Stimulated activated CD4-positive, alpha-beta T cell treated with anti-CD3 and anti-CD28 coated beads, Interleukin-1b, Interleukin-23, amount 100 ng/mL, for 1 hour (primary cell): ENCODE data around the gene NT5C1A.

Experiments
- DNase-seq, 2 donors: peaks; one replicate each; pipeline ENCODE4 v3.0.0-alpha.2; 2020; ENCODE audit warnings: low read depth in 2 of 2

The NT5C1A gene

GRCh38 chr1:39637361-39637760 is 34.5 kb downstream of the NT5C1A start:
- no peak for DNase-seq

- DNase-seq: no peak
Measured at GRCh38 chr1:39635871-39636210, 36.1 kb downstream of the NT5C1A start.

GRCh38 chr1:39635205-39635870 is 36.6 kb downstream of the NT5C1A start:
- no peak for DNase-seq

- DNase-seq: no peak
Measured at GRCh38 chr1:39633422-39633821, 38.5 kb downstream of the NT5C1A start.

GRCh38 chr1:39632682-39633417 is 39.1 kb downstream of the NT5C1A start:
- DNase-seq: no peak

GRCh38 chr1:39632323-39632681 is 39.6 kb downstream of the NT5C1A start:
- no peak for DNase-seq

- no peak for DNase-seq
Measured at GRCh38 chr1:39631361-39632322, 40.3 kb downstream of the NT5C1A start.

GRCh38 chr1:39628807-39629350 is 43.0 kb downstream of the NT5C1A start:
- DNase-seq: no peak

- DNase-seq: no peak
Measured at GRCh38 chr1:39626646-39627045, 45.3 kb downstream of the NT5C1A start.

- no peak for DNase-seq
Measured at GRCh38 chr1:39625462-39626273, 46.2 kb downstream of the NT5C1A start.

GRCh38 chr1:39625009-39625408 is 46.9 kb downstream of the NT5C1A start:
- no peak for DNase-seq

GRCh38 chr1:39623053-39623452 is 48.9 kb downstream of the NT5C1A start:
- no peak for DNase-seq

- DNase-seq: no peak
Measured at GRCh38 chr1:39622427-39622826, 49.5 kb downstream of the NT5C1A start.

GRCh38 chr1:39620659-39621165 is 51.2 kb downstream of the NT5C1A start:
- no peak for DNase-seq

GRCh38 chr1:39617488-39618049 is 54.3 kb downstream of the NT5C1A start:
- no peak for DNase-seq

- DNase-seq: no peak
Measured at GRCh38 chr1:39615086-39615673, 56.7 kb downstream of the NT5C1A start.

GRCh38 chr1:39614488-39614887 is 57.4 kb downstream of the NT5C1A start:
- DNase-seq: no peak

- no peak for DNase-seq
Measured at GRCh38 chr1:39613250-39613649, 58.7 kb downstream of the NT5C1A start.

- DNase-seq: peak; percentile 56 to 68
Measured at GRCh38 chr1:39609618-39610331, 62.1 kb downstream of the NT5C1A start.
